Mucosa of rectum (tissue), 2 donors: ENCODE measurements around the gene REC8.

Source experiments
- H3K27ac ChIP-seq, 2 donors: one replicate each; pipeline ENCODE4 v1.7.0; 2013; ENCODE audit warnings: inconsistent platforms in 2 of 2, low read depth in 2 of 2, low read length in 2 of 2
- H3K27me3 ChIP-seq, 2 donors: one replicate each; pipeline ENCODE4 v1.7.0; 2013; ENCODE audit warnings: low read length in 2 of 2; ENCODE audit not compliant: control insufficient read depth in 2 of 2, insufficient read depth in 2 of 2
- H3K36me3 ChIP-seq, 2 donors: one replicate each; pipeline ENCODE4 v1.7.0; 2013; ENCODE audit warnings: low read length in 2 of 2; ENCODE audit not compliant: control insufficient read depth in 2 of 2, insufficient read depth in 2 of 2
- H3K4me1 ChIP-seq, 2 donors: one replicate each; pipeline ENCODE4 v1.7.0; 2013; ENCODE audit warnings: low read length in 2 of 2, mild to moderate bottlenecking in 1 of 2; ENCODE audit not compliant: control insufficient read depth in 2 of 2, insufficient read depth in 2 of 2
- H3K4me3 ChIP-seq, 2 donors: one replicate each; pipeline ENCODE4 v1.7.0; 2013; ENCODE audit warnings: low read length in 2 of 2
- H3K9ac ChIP-seq, 2 donors: one replicate each; pipeline ENCODE4 v1.7.0; 2013; ENCODE audit warnings: low read length in 2 of 2, low read depth in 1 of 2, mild to moderate bottlenecking in 1 of 2
- H3K9me3 ChIP-seq, 2 donors: one replicate each; pipeline ENCODE4 v1.7.0; 2013; ENCODE audit warnings: low read length in 2 of 2; ENCODE audit not compliant: control insufficient read depth in 2 of 2
- donor health status: healthy.
- donor health status: Normal muscosa, but diverticular disease.

Gene REC8

DNA sequence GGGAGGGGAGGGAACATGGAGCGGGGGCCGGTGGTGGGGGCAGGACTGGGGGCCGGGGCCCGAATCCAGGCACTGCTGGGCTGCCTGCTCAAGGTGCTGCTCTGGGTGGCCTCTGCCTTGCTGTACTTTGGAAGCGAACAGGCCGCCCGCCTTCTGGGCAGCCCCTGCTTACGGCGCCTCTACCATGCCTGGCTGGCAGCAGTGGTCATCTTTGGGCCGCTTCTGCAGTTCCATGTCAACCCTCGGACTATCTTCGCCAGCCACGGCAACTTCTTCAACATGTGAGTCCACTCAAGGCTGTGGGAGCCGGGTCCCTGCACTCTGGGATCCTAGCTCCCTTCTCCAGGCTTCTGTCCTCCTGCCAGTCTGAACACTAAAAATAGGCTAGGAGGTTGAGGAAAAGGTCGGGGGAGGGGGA lies 40.3 kb upstream of the REC8 start:
- H3K27me3 ChIP-seq = no peaks in the 10 kb centered on the region
- no peaks in the 10 kb centered on the region for H3K36me3 ChIP-seq
- no peak overlapping the region for H3K9ac ChIP-seq
- H3K9me3 ChIP-seq = no peaks in the 10 kb centered on the region
- H3K4me3 ChIP-seq = no peak overlapping the region
- peaks cover 5 to 6% of the 10 kb centered on the region in 2 donors for H3K4me1 ChIP-seq
- H3K27ac ChIP-seq = no peak overlapping the region

DNA sequence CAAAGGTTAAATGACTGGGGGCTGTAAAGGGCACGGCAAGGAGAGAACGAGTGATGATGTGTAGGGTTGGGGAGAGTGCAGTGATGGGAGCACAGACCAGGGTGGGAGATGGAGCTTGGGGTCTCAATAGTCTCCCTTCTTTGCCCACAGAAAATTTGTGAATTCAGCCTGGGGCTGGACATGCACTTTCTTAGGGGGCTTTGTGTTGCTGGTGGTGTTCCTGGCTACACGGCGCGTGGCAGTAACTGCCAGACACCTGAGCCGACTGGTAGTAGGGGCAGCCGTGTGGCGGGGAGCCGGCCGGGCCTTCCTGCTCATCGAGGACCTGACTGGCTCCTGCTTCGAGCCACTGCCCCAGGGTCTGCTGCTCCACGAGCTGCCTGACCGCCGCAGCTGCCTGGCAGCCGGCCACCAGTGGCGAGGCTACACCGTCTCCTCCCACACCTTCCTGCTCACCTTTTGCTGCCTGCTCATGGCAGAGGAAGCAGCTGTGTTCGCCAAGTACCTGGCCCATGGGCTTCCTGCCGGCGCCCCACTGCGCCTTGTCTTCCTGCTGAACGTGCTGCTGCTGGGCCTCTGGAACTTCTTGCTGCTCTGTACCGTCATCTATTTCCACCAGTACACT lies 39.7 kb upstream of the REC8 start:
- Histone ChIP-seq H3K36me3 (peaks cover under 1 to 1% of the 10 kb centered on the region in 2 donors), H3K9ac (no peak overlapping the region), H3K27ac (peak overlapping the region in 1 of 2 donors; percentile 7), H3K27me3 (no peaks in the 10 kb centered on the region), H3K4me3 (no peak overlapping the region), H3K9me3 (no peaks in the 10 kb centered on the region), H3K4me1 (peaks cover 11 to 12% of the 10 kb centered on the region in 2 donors)

DNA sequence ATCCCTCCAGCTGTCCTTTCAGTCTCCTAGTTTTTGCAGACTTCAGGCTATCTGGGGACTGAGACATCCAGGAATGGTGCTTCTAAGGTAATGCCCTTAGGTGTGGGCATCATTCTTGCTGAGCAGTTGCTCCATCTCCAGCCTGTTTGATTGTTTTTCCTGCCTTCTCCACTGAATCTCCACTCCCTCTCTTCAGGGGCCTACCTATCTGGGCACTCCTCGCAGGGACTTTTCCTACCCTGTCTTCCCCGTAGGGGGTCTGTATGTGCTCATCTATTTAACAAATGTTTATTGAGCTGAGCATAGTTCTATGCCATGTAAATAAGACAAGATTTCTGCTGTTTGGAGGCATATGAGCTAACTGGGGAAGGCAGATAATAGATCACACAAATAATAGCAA lies 38.9 kb upstream of the REC8 start:
- H3K9me3 ChIP-seq = no peaks in the 10 kb centered on the region
- H3K4me1 ChIP-seq = peaks cover 15% of the 10 kb centered on the region in 2 donors
- H3K4me3 ChIP-seq = no peak overlapping the region
- H3K36me3 ChIP-seq = peaks cover 8 to 9% of the 10 kb centered on the region in 2 donors
- H3K27ac ChIP-seq = no peak overlapping the region
- no peaks in the 10 kb centered on the region for H3K27me3 ChIP-seq
- no peak overlapping the region for H3K9ac ChIP-seq

DNA sequence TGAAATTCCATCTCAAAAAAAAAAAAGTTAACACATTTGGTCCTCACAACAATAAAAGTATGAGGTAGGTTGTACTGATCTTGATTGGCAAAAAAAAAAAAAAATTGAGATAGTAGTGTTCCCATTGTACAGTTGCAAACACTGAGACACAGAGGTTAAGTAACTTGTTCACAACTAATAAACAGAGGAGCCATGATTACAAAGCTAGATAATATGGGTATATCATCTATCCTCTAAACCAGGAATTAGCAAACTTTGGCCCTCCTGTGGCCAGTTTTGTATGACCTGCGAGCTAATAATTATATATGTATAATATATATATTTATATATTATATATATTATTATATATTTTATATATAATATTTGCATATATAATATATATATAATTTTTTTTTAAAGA lies 38.1 kb upstream of the REC8 start:
- H3K27me3 ChIP-seq = no peaks in the 10 kb centered on the region
- H3K36me3 ChIP-seq = peaks cover 14 to 16% of the 10 kb centered on the region in 2 donors
- H3K4me1 ChIP-seq = peaks cover 15 to 18% of the 10 kb centered on the region in 2 donors
- H3K4me3 ChIP-seq = no peak overlapping the region
- H3K9me3 ChIP-seq = no peaks in the 10 kb centered on the region
- H3K27ac ChIP-seq = no peak overlapping the region
- H3K9ac ChIP-seq = no peak overlapping the region

DNA sequence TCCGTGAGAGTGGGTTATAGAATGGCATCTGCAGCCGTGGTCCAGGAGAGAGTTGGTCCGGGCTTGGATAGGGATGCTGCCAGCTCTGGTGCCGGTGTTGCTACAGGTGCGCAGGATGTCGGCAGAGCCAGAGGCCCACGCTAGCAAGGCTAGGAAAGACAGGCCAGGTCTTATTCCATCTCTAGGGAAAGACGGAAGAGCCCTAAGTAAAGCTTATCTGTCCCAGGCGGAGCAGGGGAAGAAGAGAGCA lies 36.4 kb upstream of the REC8 start:
- peaks cover 23 to 25% of the 10 kb centered on the region in 2 donors for H3K36me3 ChIP-seq
- no peaks in the 10 kb centered on the region for H3K27me3 ChIP-seq
- H3K27ac ChIP-seq = peak overlapping the region; percentile 81 to 91
- peak overlapping the region; percentile 79 to 81 for H3K9ac ChIP-seq
- H3K4me1 ChIP-seq = peaks cover 19 to 22% of the 10 kb centered on the region in 2 donors
- no peaks in the 10 kb centered on the region for H3K9me3 ChIP-seq
- peak overlapping the region; percentile 85 to 92 for H3K4me3 ChIP-seq

DNA sequence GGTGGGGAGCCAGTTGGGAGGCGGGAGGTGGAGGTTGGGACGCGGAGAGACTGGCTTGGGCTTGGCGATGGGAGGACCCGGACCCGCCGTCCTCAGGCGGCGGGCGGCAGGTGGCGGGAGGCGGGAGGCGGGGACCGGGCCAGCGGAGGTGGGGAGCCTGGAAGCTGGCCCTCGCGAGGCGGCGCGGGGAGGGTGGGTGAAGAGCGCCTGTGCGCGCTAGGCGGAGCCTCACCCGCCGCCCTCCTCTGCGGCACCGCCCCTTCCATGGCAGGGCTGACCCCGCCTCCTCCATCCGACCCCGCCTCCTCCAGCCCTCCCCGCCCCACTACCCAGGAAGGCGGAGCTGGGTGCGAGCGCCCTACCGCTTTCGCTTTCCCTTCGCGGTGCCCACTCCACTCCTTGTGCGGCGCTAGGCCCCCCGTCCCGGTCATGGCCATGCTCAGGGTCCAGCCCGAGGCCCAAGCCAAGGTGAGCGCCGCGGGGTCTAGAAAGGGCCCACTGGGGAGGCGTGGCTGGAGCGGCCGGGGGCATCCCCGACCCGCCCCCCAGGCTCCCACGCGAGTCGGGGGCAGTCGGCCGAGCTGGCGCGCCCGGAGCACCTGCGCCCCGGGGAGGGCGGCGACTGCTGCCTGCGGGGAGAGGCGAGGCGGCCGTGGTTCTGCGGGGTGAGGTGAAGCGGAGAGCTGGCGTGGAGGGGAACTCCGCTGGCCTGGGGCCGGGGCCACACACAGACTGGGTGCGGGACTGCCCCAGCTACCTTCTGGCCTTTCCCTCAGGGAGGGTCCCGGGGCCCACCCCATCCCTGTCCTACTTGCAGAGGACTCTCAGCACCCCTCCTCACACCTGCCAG lies 35.8 kb upstream of the REC8 start, which contains the start of gene PSME1:
TSS of gene PSME1 (plus strand) at position 361 of the 850 bp plus-strand sequence. CDS start at position 430, 69 bp downstream.
- no peaks in the 10 kb centered on the region for H3K27me3 ChIP-seq
- no peaks in the 10 kb centered on the region for H3K9me3 ChIP-seq
- peak within 1 kb of the TSS; percentile 87 to 91 for H3K27ac ChIP-seq
- H3K36me3 ChIP-seq = peaks cover 23 to 25% of the 10 kb centered on the region in 2 donors
- peaks cover 19 to 24% of the 10 kb centered on the region in 2 donors for H3K4me1 ChIP-seq
- H3K4me3 ChIP-seq = peak within 1 kb of the TSS; percentile 85 to 92
- peak within 1 kb of the TSS; percentile 86 to 94 for H3K9ac ChIP-seq

DNA sequence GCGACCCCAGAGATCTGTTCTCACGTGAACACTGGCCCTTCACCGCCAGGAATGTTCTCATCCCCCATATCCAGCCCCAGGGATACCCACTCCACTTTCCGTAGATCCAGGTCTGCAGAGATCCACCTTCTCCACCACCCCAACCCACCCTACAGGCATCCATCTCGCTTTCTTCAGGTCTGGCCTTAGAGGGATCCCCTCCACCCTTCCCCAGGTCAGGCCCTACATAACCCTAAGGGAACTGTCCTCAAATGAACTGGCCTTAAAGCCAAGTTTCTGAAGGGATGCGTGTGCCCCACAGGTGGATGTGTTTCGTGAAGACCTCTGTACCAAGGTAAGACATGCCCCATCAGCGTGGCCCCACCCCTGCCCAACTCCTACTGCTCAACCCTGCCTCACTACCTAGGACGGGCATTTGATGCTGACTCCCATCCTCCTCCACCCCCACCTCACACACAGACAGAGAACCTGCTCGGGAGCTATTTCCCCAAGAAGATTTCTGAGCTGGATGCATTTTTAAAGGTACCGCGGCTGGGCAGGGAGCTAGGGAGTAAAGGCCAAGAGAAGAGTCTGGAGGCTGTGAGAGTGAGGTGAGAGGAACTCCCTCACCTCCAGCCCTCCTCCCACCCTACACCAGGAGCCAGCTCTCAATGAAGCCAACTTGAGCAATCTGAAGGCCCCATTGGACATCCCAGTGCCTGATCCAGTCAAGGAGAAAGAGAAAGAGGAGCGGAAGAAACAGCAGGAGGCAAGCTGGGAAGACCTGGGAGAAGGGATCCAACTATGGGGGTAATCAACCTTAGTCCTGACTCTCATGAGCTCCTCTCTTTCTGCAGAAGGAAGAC lies 35.0 kb upstream of the REC8 start:
- peak overlapping the region; percentile 83 to 92 for H3K4me3 ChIP-seq

DNA sequence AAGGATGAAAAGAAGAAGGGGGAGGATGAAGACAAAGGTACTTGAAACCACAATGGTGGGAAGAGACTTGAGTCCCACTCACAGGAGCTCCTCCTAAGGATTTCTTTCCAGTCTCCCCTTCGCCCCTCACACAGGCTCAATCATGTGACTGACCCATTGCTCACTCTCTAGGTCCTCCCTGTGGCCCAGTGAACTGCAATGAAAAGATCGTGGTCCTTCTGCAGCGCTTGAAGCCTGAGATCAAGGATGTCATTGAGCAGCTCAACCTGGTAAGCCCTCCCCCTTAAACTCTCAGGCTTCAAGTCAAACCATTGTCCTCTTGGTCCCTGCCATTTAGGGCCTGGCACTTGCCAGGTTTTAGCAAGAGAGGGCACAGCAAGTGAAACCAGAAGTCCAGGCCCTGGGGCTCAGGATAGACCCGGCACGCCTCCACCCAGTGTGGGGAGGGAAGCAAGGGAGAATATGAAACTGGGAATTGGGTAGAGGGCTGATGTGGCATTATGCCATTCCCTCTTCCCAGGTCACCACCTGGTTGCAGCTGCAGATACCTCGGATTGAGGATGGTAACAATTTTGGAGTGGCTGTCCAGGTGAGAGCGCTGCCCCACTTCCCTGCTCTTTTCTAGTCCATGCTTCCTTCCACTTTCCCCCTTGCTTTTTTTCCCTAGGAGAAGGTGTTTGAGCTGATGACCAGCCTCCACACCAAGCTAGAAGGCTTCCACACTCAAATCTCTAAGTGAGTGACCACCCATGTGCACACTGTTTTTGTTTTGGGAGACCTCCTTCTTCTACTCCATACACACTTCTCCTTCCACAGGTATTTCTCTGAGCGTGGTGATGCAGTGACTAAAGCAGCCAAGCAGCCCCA lies 34.1 kb upstream of the REC8 start:
- peak overlapping the region; percentile 83 to 92 for H3K4me3 ChIP-seq
- H3K9ac ChIP-seq = no peak overlapping the region
- H3K27me3 ChIP-seq = no peaks in the 10 kb centered on the region
- peaks cover 23 to 25% of the 10 kb centered on the region in 2 donors for H3K36me3 ChIP-seq
- H3K27ac ChIP-seq = peak overlapping the region in 1 of 2 donors; percentile 16
- peaks cover 28 to 31% of the 10 kb centered on the region in 2 donors for H3K4me1 ChIP-seq
- H3K9me3 ChIP-seq = no peaks in the 10 kb centered on the region

More for the DNA sequence above, 35.0 kb upstream of the REC8 start:
- H3K9me3 ChIP-seq = no peaks in the 10 kb centered on the region
- peaks cover 22 to 27% of the 10 kb centered on the region in 2 donors for H3K4me1 ChIP-seq
- peak overlapping the region; percentile 87 to 91 for H3K27ac ChIP-seq
- H3K27me3 ChIP-seq = no peaks in the 10 kb centered on the region
- H3K9ac ChIP-seq = peak overlapping the region; percentile 86 to 94
- peaks cover 23 to 25% of the 10 kb centered on the region in 2 donors for H3K36me3 ChIP-seq
